Omental fat pad (tissue), 4 donors: ENCODE data around the gene TREH. TPM values are rescaled to one million over a fixed set of nuclear protein-coding genes. Genes with fewer than 3 reads are reported as not detected.
A peak's percentile ranks its signal among the peaks of the same experiment; 100 is the strongest.
"Not testable (repeated sequence)": the region's sequence is repeated elsewhere in the genome, so short reads cannot be mapped to it uniquely, and the experiment has no call there.

Source experiments
- ATAC-seq: fragments of 150-250 bp; one replicate; pipeline ENCODE4 v1.9.1; 2016; ENCODE audit warnings: mild to moderate bottlenecking, moderate library complexity; ENCODE audit not compliant: low FRiP score
- DNase-seq: peaks from one replicate; pipeline ENCODE4 v3.0.0-alpha.2; 2019; ENCODE audit warnings: low spot score
- total RNA-seq, 4 donors: library from RNA; depleted of rRNA; stranded (reverse); fragments of >200 nt; gene quantifications; one replicate each; pipeline ENCODE4 v1.1.0, GENCODE V29; 2016
- TF ChIP-seq, protein P1 (sequence below), 3 donors: fragments of 450-650 bp; IDR thresholded peaks; one replicate each; pipeline ENCODE4 v1.5.1; 2016 to 2017; ENCODE audit warnings: antibody characterized with exemption in 3 of 3, mild to moderate bottlenecking in 3 of 3, moderate library complexity in 2 of 3

Gene TREH
- total RNA-seq, 4 donors from 2014 or later = not detected

DNA sequence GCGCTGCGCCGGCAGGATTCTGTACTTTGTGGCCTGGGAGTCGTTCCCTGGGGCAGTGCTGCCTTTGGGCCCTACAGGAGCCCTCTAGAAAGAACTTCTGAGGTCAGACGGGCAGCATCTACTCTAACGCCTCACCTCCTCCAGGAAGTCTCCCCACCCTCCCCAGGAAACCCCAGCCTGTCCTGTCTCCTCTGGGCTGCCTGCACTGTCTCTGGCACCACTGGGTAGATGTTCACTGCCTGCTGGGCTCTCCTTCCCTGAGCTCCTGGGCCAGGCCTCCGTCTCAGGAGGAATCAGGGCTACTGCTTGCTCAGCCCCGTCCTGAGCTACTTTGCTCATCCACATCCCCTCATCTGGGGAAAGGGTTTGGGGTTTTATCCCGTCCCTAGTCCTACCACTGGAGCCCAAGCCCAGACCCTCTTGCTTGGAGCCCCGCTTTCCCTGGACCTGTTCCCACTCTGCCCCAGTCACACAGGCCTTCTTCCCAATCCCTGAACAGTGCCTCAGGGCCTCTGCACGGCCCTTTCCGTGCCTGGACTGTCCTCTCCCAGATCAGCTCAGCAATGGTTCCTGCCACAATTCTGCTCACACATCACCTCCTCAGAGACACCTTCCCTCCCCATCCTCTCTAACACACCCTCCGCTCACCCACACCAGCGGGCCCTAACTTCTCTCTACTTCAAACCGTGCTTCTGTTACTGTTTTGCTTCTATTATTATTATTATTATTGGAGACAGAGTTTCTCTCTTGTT, 11.3 kb upstream of the TREH start:
- ATAC-seq (no peak), DNase-seq (no peak)
- TF ChIP-seq, protein P1, sequence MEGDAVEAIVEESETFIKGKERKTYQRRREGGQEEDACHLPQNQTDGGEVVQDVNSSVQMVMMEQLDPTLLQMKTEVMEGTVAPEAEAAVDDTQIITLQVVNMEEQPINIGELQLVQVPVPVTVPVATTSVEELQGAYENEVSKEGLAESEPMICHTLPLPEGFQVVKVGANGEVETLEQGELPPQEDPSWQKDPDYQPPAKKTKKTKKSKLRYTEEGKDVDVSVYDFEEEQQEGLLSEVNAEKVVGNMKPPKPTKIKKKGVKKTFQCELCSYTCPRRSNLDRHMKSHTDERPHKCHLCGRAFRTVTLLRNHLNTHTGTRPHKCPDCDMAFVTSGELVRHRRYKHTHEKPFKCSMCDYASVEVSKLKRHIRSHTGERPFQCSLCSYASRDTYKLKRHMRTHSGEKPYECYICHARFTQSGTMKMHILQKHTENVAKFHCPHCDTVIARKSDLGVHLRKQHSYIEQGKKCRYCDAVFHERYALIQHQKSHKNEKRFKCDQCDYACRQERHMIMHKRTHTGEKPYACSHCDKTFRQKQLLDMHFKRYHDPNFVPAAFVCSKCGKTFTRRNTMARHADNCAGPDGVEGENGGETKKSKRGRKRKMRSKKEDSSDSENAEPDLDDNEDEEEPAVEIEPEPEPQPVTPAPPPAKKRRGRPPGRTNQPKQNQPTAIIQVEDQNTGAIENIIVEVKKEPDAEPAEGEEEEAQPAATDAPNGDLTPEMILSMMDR (IDR thresholded peaks at IDR 0.05) = no peak

DNA sequence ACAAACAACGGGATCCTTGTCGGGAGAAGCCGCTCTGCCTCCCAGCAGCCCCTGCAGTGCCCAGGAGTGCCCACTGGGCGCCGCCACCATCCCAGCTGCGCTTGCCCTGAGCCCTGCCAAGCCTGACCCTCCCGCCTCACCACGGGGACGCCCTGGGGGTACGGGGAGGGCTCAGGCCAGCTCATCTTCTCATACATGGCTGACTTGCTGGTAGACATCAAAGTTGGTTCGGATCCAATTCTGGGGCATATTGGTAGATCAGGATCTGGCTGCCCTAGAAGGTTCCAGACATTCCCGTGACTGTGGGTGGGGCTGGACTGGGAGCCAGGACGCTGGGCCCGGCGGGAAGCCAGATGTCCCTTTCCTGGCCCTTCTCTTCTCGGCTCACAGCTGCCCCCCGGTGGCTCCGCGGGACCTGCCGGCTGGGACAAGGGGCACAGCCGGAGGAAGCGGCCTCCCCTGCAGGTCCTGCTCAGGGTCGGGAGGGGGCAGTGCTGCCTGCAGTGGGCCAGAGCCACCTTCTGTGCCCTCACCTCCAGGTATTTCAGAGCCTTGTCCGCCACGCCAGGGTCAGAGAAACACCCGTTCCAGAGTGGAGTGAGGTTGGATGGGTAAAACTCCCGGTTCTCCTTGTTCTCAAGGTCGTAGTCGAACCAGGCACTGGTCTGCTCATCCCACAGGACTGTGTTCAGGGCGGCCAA, 10.6 kb upstream of the TREH start:
- ATAC-seq (peak; percentile 96), DNase-seq (peak; percentile 64)
- TF ChIP-seq, protein P1 (IDR thresholded peaks at IDR 0.05) = peak in 1 of 3 donors; percentile 37

DNA sequence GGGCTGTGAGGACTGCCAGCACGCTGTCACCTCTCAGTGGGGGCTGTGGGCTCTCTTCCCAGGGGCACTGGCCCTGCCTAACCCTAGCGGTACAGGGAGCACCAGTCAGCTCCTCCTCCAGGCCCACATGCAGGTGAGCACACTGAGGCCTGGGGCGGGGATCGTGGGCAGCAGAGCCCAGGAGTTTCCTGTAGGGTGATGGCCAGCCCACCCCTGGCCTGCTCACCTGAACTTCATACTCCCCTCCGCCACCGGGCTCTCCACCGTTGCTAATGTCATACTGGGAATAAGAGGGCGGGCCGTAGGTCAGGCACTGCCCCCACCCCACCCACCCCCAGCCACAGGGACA, 10.0 kb upstream of the TREH start:
- ATAC-seq = peak; percentile 11
- DNase-seq = no peak
- TF ChIP-seq, protein P1 (IDR thresholded peaks at IDR 0.05) = no peak

DNA sequence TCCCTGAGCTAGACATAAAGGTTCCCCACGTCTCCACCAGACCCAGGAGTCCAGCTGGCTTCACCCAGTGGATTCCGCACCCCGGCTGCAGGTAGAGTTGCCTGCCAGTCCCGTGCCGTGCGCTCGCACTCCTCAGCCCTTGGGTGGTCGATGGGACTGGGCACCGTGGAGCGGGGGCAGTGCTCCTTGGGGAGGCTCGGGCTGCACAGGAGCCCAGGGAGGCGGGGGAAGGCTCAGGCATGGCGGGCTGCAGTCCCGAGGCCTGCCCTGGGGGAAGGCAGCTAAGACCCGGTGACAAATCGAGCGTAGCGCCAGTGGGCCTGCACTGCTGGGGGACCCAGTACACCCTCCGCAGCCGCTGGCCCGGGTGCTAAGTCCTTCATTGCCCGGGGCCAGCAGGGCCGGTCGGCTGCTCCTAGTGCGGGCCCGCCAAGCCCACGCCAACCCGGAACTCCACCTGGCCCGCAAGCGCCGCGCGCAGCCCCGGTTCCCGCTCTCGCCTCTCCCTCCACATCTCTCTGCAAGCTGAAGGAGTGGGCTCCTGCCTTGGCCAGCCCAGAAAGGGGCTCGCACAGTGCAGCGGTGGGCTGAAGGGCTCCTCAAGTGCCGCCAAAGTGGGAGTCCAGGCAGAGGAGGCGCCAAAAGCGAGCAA, 9.5 kb upstream of the TREH start:
- DNase-seq (no peak), ATAC-seq (no peak)
- TF ChIP-seq, protein P1 (IDR thresholded peaks at IDR 0.05) = no peak

DNA sequence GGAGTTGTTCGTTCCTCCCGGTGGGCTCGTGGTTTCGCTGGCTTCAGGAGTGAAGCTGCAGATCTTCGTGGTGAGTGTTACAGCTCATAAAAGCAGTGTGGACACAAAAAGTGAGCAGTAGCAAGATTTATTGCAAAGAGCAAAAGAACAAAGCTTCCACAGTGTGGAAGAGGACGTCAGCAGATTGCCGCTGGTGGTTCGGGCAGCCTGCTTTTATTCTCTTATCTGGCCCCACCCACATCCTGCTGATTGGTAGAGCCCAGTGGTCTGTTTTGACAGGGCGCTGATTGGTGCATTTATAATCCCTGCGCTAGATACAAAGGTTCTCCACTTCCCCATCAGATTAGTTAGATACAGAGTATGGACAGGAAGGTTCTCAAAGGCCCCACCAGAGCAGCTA, 8.9 kb upstream of the TREH start:
- ATAC-seq, DNase-seq: not testable (repeated sequence)

DNA sequence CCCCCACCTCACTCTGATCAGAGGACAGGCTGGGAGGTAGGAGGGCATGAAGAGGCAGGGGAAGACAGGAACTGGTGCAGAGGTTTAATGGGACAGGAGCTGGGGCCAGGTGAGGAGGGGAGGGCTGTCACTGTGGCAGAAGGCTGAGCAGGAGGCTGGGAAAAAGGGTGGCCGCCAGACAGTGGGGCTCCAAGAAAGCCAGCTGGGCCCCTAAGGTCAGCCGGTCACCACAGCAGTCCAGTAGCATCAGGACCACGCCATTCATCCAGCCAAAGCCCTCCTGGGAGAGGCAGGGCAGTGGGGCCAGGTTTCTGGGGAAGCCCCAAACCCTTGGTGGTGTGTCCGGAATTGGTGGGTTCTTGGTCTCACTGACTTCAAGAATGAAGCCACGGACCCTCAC, 8.5 kb upstream of the TREH start:
- ATAC-seq (no peak), DNase-seq (no peak)
- TF ChIP-seq, protein P1 (IDR thresholded peaks at IDR 0.05) = no peak

DNA sequence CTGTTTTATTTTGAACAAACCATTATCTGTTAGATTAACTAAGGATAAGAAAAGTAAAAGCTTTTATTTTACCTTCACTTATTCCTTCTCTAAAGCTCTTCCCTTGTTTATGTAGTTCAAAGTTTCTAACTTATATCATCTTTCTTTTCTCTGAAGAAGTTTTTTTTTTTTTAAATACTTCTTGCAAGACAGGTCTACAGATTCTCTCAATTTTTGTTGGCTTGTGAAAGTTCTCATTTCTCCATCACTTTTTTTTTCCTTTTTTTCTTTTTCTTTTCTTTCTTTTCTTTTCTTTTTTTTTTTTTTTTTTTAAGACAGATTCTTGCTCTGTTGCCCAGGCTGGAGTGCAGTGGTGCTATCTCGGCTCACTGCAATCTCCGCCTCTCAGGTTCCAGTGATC, 4.7 kb upstream of the TREH start:
- TF ChIP-seq, protein P1 (IDR thresholded peaks at IDR 0.05) = no peak
- DNase-seq = no peak

DNA sequence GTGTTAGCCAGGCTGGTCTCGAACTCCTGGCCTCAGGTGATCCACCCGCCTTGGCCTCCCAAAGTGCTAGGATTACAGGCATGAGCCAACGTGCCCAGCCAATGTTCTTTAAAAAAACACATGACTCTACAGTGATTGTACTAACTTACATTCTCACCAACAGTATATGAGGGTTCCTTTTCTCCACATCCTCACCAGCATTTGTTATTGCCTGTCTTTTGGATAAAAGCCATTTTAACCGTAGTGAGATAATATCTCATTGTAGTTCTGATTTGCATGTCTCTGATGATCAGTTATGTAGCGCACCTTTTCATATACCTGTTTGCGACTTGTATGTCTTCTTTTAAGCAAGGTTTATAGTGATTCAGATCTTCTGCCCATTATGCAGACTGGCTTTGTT, 3.5 kb upstream of the TREH start:
- not testable (repeated sequence) for DNase-seq, ATAC-seq

More for the DNA sequence above, 4.7 kb upstream of the TREH start:
- ATAC-seq = no peak
